Osteoblast (primary cell): ENCODE results near the gene F10. TPM values are rescaled to one million over a fixed set of nuclear protein-coding genes. Genes with fewer than 3 reads are reported as not detected.

Experiments
- DNase-seq: peaks from one replicate; pipeline ENCODE4 v3.0.0; 2011; ENCODE audit warnings: low spot score, mixed read lengths; ENCODE audit not compliant: insufficient read length; ENCODE audit errors: missing footprints
- H2AFZ ChIP-seq: 2 replicates; pipeline ENCODE4 v1.6.0; 2011; ENCODE audit warnings: mild to moderate bottlenecking, low read length
- H3K27ac ChIP-seq: 2 replicates; pipeline ENCODE4 v1.5.1; 2011; ENCODE audit warnings: mild to moderate bottlenecking, low read depth, low read length, moderate library complexity
- H3K27me3 ChIP-seq: 2 replicates; pipeline ENCODE4 v1.6.0; 2012; ENCODE audit warnings: mild to moderate bottlenecking, control low read depth, inconsistent platforms, low read length, moderate library complexity; ENCODE audit not compliant: insufficient read depth
- H3K36me3 ChIP-seq: 2 replicates; pipeline ENCODE4 v1.5.1; 2011; ENCODE audit warnings: mild to moderate bottlenecking, low read length, control low read depth, moderate library complexity; ENCODE audit not compliant: insufficient read depth
- H3K4me1 ChIP-seq: 2 replicates; pipeline ENCODE4 v1.5.1; 2011; ENCODE audit warnings: mild to moderate bottlenecking, low read length, control low read depth, moderate library complexity; ENCODE audit not compliant: insufficient read depth
- H3K4me2 ChIP-seq: 2 replicates; pipeline ENCODE4 v1.6.0; 2011; ENCODE audit warnings: mild to moderate bottlenecking, low read length; ENCODE audit not compliant: insufficient read depth
- H3K4me3 ChIP-seq: fragments of 200-600 bp; sonication (generic); 3 replicates; pipeline ENCODE4 v1.5.1; 2012; ENCODE audit warnings: mild to moderate bottlenecking, low read length, inconsistent platforms; ENCODE audit not compliant: insufficient read depth
- H3K79me2 ChIP-seq: 2 replicates; pipeline ENCODE4 v1.6.0; 2012; ENCODE audit warnings: mild to moderate bottlenecking, low read length, control low read depth, inconsistent platforms; ENCODE audit not compliant: insufficient read depth
- H3K9me3 ChIP-seq: 2 replicates; pipeline ENCODE4 v1.5.1; 2011; ENCODE audit warnings: low read depth, low read length, control low read depth
- H4K20me1 ChIP-seq: 2 replicates; pipeline ENCODE4 v1.6.0; 2012; ENCODE audit warnings: mild to moderate bottlenecking, low read length, control low read depth; ENCODE audit not compliant: insufficient read depth
- CTCF ChIP-seq: IDR thresholded peaks from 2 replicates; pipeline ENCODE4 v1.5.1; 2011; ENCODE audit warnings: mild to moderate bottlenecking, low read depth, low read length, moderate library complexity; ENCODE audit errors: extremely low read depth
- total RNA-seq: library from RNA; depleted of rRNA; stranded (reverse); fragments of >200 nt; gene quantifications from 2 replicates; pipeline ENCODE4 v1.2.3, GENCODE V29; 2012

The F10 gene
- total RNA-seq, 1 donor = not detected

- H3K27ac ChIP-seq = peak overlapping the region; percentile 65
- peaks cover 16% of the 10 kb centered on the region for H3K4me1 ChIP-seq
- no peak for TF ChIP-seq CTCF
- peaks cover 3% of the 10 kb centered on the region for H3K27me3 ChIP-seq
- H3K36me3 ChIP-seq = no peaks in the 10 kb centered on the region
- peak overlapping the region; percentile 98 for H3K4me2 ChIP-seq
- H4K20me1 ChIP-seq = no peaks in the 10 kb centered on the region
- no peaks in the 10 kb centered on the region for H3K79me2 ChIP-seq
- peak overlapping the region; percentile 94 for H2AFZ ChIP-seq
- no peaks in the 10 kb centered on the region for H3K9me3 ChIP-seq
- peak; percentile 58 for DNase-seq
- H3K4me3 ChIP-seq = peak overlapping the region; percentile 73
Observed at GRCh38 chr13:113152984-113153809, 30.6 kb downstream of the F10 start.

- peak overlapping the region; percentile 65 for H3K27ac ChIP-seq
- no peak for TF ChIP-seq CTCF
Observed at GRCh38 chr13:113153810-113154748, 31.5 kb downstream of the F10 start.

GRCh38 chr13:113155201-113155600 lies 32.6 kb downstream of the F10 start:
- Histone ChIP-seq H3K4me2 (no peak overlapping the region), H4K20me1 (no peaks in the 10 kb centered on the region), H3K4me1 (peaks cover 16% of the 10 kb centered on the region), H3K9me3 (no peaks in the 10 kb centered on the region), H3K27ac (no peak overlapping the region), H2AFZ (peak overlapping the region; percentile 81), H3K27me3 (peaks cover 3% of the 10 kb centered on the region), H3K4me3 (no peak overlapping the region), H3K36me3 (no peaks in the 10 kb centered on the region), H3K79me2 (no peaks in the 10 kb centered on the region)
- no peak for DNase-seq
- TF ChIP-seq CTCF = no peak

More at GRCh38 chr13:113153810-113154748, 31.5 kb downstream of the F10 start:
- peaks cover 16% of the 10 kb centered on the region for H3K4me1 ChIP-seq
- peak; percentile 98 for DNase-seq
- no peaks in the 10 kb centered on the region for H3K79me2 ChIP-seq
- H2AFZ ChIP-seq = peak overlapping the region; percentile 94
- H3K9me3 ChIP-seq = no peaks in the 10 kb centered on the region
- peaks cover 3% of the 10 kb centered on the region for H3K27me3 ChIP-seq
- H3K4me2 ChIP-seq = peak overlapping the region; percentile 98
- H3K4me3 ChIP-seq = peak overlapping the region; percentile 73
- no peaks in the 10 kb centered on the region for H4K20me1 ChIP-seq
- H3K36me3 ChIP-seq = no peaks in the 10 kb centered on the region
